ENCODE measurements around the gene CLECL1. TPM values are rescaled to one million over a fixed set of nuclear protein-coding genes. Genes with fewer than 3 reads are reported as not detected.
"Not testable (repeated sequence)": the region's sequence is repeated elsewhere in the genome, so short reads cannot be mapped to it uniquely, and the experiment has no call there.

Gene CLECL1
- total RNA-seq, 1 experiment from 2014 or later, result not detected

GRCh38 chr12:9751204-9752144 is 18.6 kb upstream of the CLECL1 start:
- peak; percentile 32 for DNase-seq (ENCODE audit: low read depth)

- DNase-seq (ENCODE audit: low read depth), result peak; percentile 65
Measured at GRCh38 chr12:9750276-9751203, 17.6 kb upstream of the CLECL1 start.

- no peak for DNase-seq (ENCODE audit: low read depth)
Measured at GRCh38 chr12:9749640-9750039, 16.7 kb upstream of the CLECL1 start.

GRCh38 chr12:9745199-9745598 is 12.3 kb upstream of the CLECL1 start:
- peak; percentile 37 for DNase-seq (ENCODE audit: low read depth)

- DNase-seq (ENCODE audit: low read depth), result no peak
Measured at GRCh38 chr12:9742661-9743060, 9.8 kb upstream of the CLECL1 start.

- peak; percentile 24 for DNase-seq (ENCODE audit: low read depth)
Measured at GRCh38 chr12:9741726-9742125, 8.8 kb upstream of the CLECL1 start.

- no peak for DNase-seq (ENCODE audit: low read depth)
Measured at GRCh38 chr12:9740106-9740750, 7.3 kb upstream of the CLECL1 start.

GRCh38 chr12:9739404-9740105 is 6.7 kb upstream of the CLECL1 start:
- not testable (repeated sequence) for DNase-seq (ENCODE audit: low read depth)

GRCh38 chr12:9738905-9739304 is 6.0 kb upstream of the CLECL1 start:
- not testable (repeated sequence) for DNase-seq (ENCODE audit: low read depth)

GRCh38 chr12:9736936-9737705 is 4.2 kb upstream of the CLECL1 start:
- no peak for DNase-seq (ENCODE audit: low read depth)

- no peak for DNase-seq (ENCODE audit: low read depth)
Measured at GRCh38 chr12:9735601-9736000, 2.7 kb upstream of the CLECL1 start.

GRCh38 chr12:9731797-9732196 is 1.1 kb downstream of the CLECL1 start:
- DNase-seq (ENCODE audit: low read depth), result no peak

- DNase-seq (ENCODE audit: low read depth), result no peak
Measured at GRCh38 chr12:9731393-9731792, 1.5 kb downstream of the CLECL1 start.

- no peak for DNase-seq (ENCODE audit: low read depth)
Measured at GRCh38 chr12:9730591-9730990, 2.3 kb downstream of the CLECL1 start.

- no peak for DNase-seq (ENCODE audit: low read depth)
Measured at GRCh38 chr12:9730011-9730410, 2.9 kb downstream of the CLECL1 start.

GRCh38 chr12:9729082-9729481 is 3.8 kb downstream of the CLECL1 start:
- no peak for DNase-seq (ENCODE audit: low read depth)

- no peak for DNase-seq (ENCODE audit: low read depth)
Measured at GRCh38 chr12:9727813-9728212, 5.1 kb downstream of the CLECL1 start.

GRCh38 chr12:9725213-9725870 is 7.6 kb downstream of the CLECL1 start:
- DNase-seq (ENCODE audit: low read depth), result no peak

GRCh38 chr12:9724023-9724422 is 8.9 kb downstream of the CLECL1 start:
- DNase-seq (ENCODE audit: low read depth), result no peak
